Keratinocyte (primary cell): ENCODE measurements around the gene JDP2. TPM values are rescaled to one million over a fixed set of nuclear protein-coding genes. Genes with fewer than 3 reads are reported as not detected.

ENCODE experiments used
- DNase-seq: peaks from one replicate; pipeline ENCODE4 v3.0.0-alpha.2; 2011; ENCODE audit warnings: low read depth, missing footprints, low spot score
- FAIRE-seq: peaks from 2 replicates; lab custom pipeline; 2011; peaks lifted over from hg19 to GRCh38; lab: Jason Lieb, UNC
- H2AFZ ChIP-seq: 2 replicates; pipeline ENCODE4 v1.6.0; 2012; ENCODE audit warnings: low read length, control low read depth, inconsistent platforms; ENCODE audit not compliant: control insufficient read depth
- H3K27ac ChIP-seq: 2 replicates; pipeline ENCODE4 v1.5.1; 2011; ENCODE audit warnings: low read length; ENCODE audit not compliant: control insufficient read depth, insufficient read depth
- H3K27me3 ChIP-seq: 3 replicates; pipeline ENCODE4 v1.6.0; 2011; ENCODE audit warnings: low read length; ENCODE audit not compliant: control insufficient read depth, insufficient read depth; ENCODE audit errors: extremely low read depth
- H3K36me3 ChIP-seq, 2 experiments: 2 replicates in 1 of 2; 3 replicates in 1 of 2; pipeline ENCODE4 v1.5.1; 2011; ENCODE audit warnings: low read length in 2 of 2, mild to moderate bottlenecking in 1 of 2; ENCODE audit not compliant: control insufficient read depth in 2 of 2, insufficient read depth in 2 of 2; ENCODE audit errors: extremely low read depth in 1 of 2
- H3K4me1 ChIP-seq: 3 replicates; pipeline ENCODE4 v1.5.1; 2011; ENCODE audit warnings: low read length; ENCODE audit not compliant: control insufficient read depth, insufficient read depth; ENCODE audit errors: extremely low read depth
- H3K4me2 ChIP-seq: 3 replicates; pipeline ENCODE4 v1.6.0; 2011; ENCODE audit warnings: low read depth, low read length; ENCODE audit not compliant: control insufficient read depth, insufficient read depth; ENCODE audit errors: extremely low read depth
- H3K4me3 ChIP-seq, 3 experiments: fragments of 200-600 bp in 1 of 3; sonication (generic) in 1 of 3; 2 replicates in 2 of 3; 3 replicates in 1 of 3; pipeline ENCODE4 v1.5.1; 2011 to 2016; ENCODE audit warnings: low read length in 3 of 3, mild to moderate bottlenecking in 3 of 3, control low read depth in 2 of 3, inconsistent platforms in 1 of 3, low read depth in 1 of 3, mixed read lengths in 1 of 3, mixed run types in 1 of 3, moderate library complexity in 1 of 3; ENCODE audit not compliant: control insufficient read depth in 2 of 3, insufficient read depth in 2 of 3; ENCODE audit errors: extremely low read depth in 1 of 3
- H3K79me2 ChIP-seq: 2 replicates; pipeline ENCODE4 v1.6.0; 2012; ENCODE audit warnings: low read length; ENCODE audit not compliant: control insufficient read depth, insufficient read depth
- H3K9ac ChIP-seq: 3 replicates; pipeline ENCODE4 v1.6.0; 2011; ENCODE audit warnings: low read length; ENCODE audit not compliant: control insufficient read depth, insufficient read depth; ENCODE audit errors: extremely low read depth
- H3K9me1 ChIP-seq: 3 replicates; pipeline ENCODE4 v1.6.0; 2011; ENCODE audit warnings: low read length; ENCODE audit not compliant: control insufficient read depth, insufficient read depth; ENCODE audit errors: extremely low read depth
- H3K9me3 ChIP-seq: 2 replicates; pipeline ENCODE4 v1.5.1; 2012; ENCODE audit warnings: low read depth, low read length; ENCODE audit not compliant: control insufficient read depth
- H4K20me1 ChIP-seq: 3 replicates; pipeline ENCODE4 v1.6.0; 2011; ENCODE audit warnings: low read length; ENCODE audit not compliant: control insufficient read depth, insufficient read depth; ENCODE audit errors: extremely low read depth
- CTCF ChIP-seq, 3 experiments: IDR thresholded peaks in 1 of 3; conservative IDR thresholded peaks in 1 of 3; optimal IDR thresholded peaks in 1 of 3; 2 replicates in 2 of 3; 3 replicates in 1 of 3; pipeline versions ENCODE3 to v1.5.1; 2011; ENCODE audit warnings: low read length in 3 of 3, mild to moderate bottlenecking in 3 of 3, moderate library complexity in 2 of 3, control low read depth in 1 of 3, inconsistent platforms in 1 of 3; ENCODE audit not compliant: insufficient read depth in 2 of 3; ENCODE audit errors: extremely low read depth in 1 of 3
- EZH2 ChIP-seq: IDR thresholded peaks from one replicate; pipeline ENCODE4 v1.6.1; 2012; ENCODE audit warnings: inconsistent platforms, mild to moderate bottlenecking, low read length, moderate library complexity
- dilution Hi-C: fragments of 300-500 bp; cut with MboI; formaldehyde crosslinking; loops from one replicate; pipeline ENCODE4 v1.7.0; 2020; ENCODE audit warnings: low sequenced_read_pairs; ENCODE audit not compliant: extremely low pct_ligation_motif_present
- polyA plus RNA-seq, 5 experiments: library from polyadenylated mRNA; depleted of rRNA in 3 of 5; stranded (reverse) in 3 of 5; stranded (forward) in 1 of 5; unstranded in 1 of 5; fragments of >200 nt; gene quantifications; 1 replicate in 1 of 5; 2 replicates in 3 of 5; 3 replicates in 1 of 5; pipeline versions ENCODE4 v1.2.1 to v1.2.3, GENCODE V29; 2011 to 2012; ENCODE audit warnings: missing spikeins in 2 of 5, low read depth in 1 of 5, low replicate concordance in 1 of 5

Gene JDP2
- polyA plus RNA-seq, 1 donor (not counting 4 experiments of a cell fraction or from before 2014, with no cell fraction given), result 13.5 TPM

- H3K4me3 ChIP-seq, result no peak overlapping the region
- no peaks in the 10 kb centered on the region for H3K27me3 ChIP-seq
- no peak overlapping the region for H3K9ac ChIP-seq
- peaks cover 9% of the 10 kb centered on the region for H4K20me1 ChIP-seq
- DNase-seq, result no peak
- H3K4me1 ChIP-seq, result peaks cover 17% of the 10 kb centered on the region
- no peaks in the 10 kb centered on the region for H3K9me3 ChIP-seq
- dilution Hi-C loops, result no loop called here
- no peaks in the 10 kb centered on the region for H3K9me1 ChIP-seq
- H3K36me3 ChIP-seq, result peaks cover 9 to 11% of the 10 kb centered on the region in 2 experiments
- peaks cover 5% of the 10 kb centered on the region for H3K79me2 ChIP-seq
- no peak overlapping the region for H2AFZ ChIP-seq
- TF ChIP-seq CTCF (optimal IDR thresholded peaks at IDR 0.05 in 1 of 3, IDR thresholded peaks at IDR 0.05 in 1 of 3, conservative IDR thresholded peaks at IDR 0.05 in 1 of 3; ENCODE audit: extremely low read depth in 1 of 3, insufficient read depth in 2 of 3, low read length in 3 of 3) (no peak), EZH2 (no peak)
- H3K27ac ChIP-seq, result no peak overlapping the region
- no peak for FAIRE-seq
- H3K4me2 ChIP-seq, result no peak overlapping the region
Measured at GRCh38 chr14:75457648-75458165, 29.9 kb downstream of the JDP2 start.

- no peaks in the 10 kb centered on the region for H3K27me3 ChIP-seq
Measured at GRCh38 chr14:75458305-75458704, 30.5 kb downstream of the JDP2 start.

More at GRCh38 chr14:75458305-75458704, 30.5 kb downstream of the JDP2 start:
- Histone ChIP-seq H3K9me1 (no peaks in the 10 kb centered on the region), H3K9ac (no peak overlapping the region), H3K9me3 (no peaks in the 10 kb centered on the region), H3K36me3 (peaks cover 9 to 11% of the 10 kb centered on the region in 2 experiments), H3K4me1 (peaks cover 11% of the 10 kb centered on the region), H3K79me2 (peaks cover 5% of the 10 kb centered on the region), H2AFZ (no peak overlapping the region), H4K20me1 (peaks cover 9% of the 10 kb centered on the region), H3K4me3 (no peak overlapping the region), H3K27ac (no peak overlapping the region), H3K4me2 (no peak overlapping the region)
- FAIRE-seq, result no peak
- DNase-seq, result no peak
- dilution Hi-C loops, result no loop called here
- TF ChIP-seq EZH2, result no peak
- no peak for TF ChIP-seq CTCF (optimal IDR thresholded peaks at IDR 0.05 in 1 of 3, IDR thresholded peaks at IDR 0.05 in 1 of 3, conservative IDR thresholded peaks at IDR 0.05 in 1 of 3; ENCODE audit: extremely low read depth in 1 of 3, insufficient read depth in 2 of 3, low read length in 3 of 3)
